SK-N-SH treated with all-trans-retinoic acid at 6 μM for 48 hours (cell line): ENCODE data around the gene PROZ.

Experiments used
- ATAC-seq: fragments of 200-7000 bp; cut with Tn5 transposase; 3 replicates; pipeline ENCODE4 v1.9.1; 2020; ENCODE audit warnings: mild to moderate bottlenecking, moderate library complexity
- BACH2 ChIP-seq: fragments of 250-450 bp; sonication (Bioruptor Pico); IDR thresholded peaks from 2 replicates; pipeline ENCODE4 v1.9.0; 2021; ENCODE audit warnings: mild to moderate bottlenecking, borderline replicate concordance
- CSDC2 ChIP-seq: fragments of 250-450 bp; sonication (Bioruptor Pico); IDR thresholded peaks from 2 replicates; pipeline ENCODE4 v1.5.0; 2020; ENCODE audit warnings: mild to moderate bottlenecking, moderate library complexity
- CSRNP3 ChIP-seq: fragments of 250-450 bp; sonication (Bioruptor Pico); IDR thresholded peaks from 2 replicates; pipeline ENCODE4 v1.5.1; 2021; ENCODE audit warnings: mild to moderate bottlenecking, moderate library complexity
- ESRRG ChIP-seq: fragments of 250-450 bp; sonication (Bioruptor Pico); IDR thresholded peaks from 2 replicates; pipeline ENCODE4 v1.6.1; 2021; ENCODE audit warnings: mild to moderate bottlenecking
- ISL1 ChIP-seq: fragments of 250-450 bp; sonication (Bioruptor Pico); IDR thresholded peaks from 2 replicates; pipeline ENCODE4 v2.1.2; 2022; ENCODE audit warnings: mild to moderate bottlenecking, moderate library complexity
- POU6F1 ChIP-seq: fragments of 250-450 bp; sonication (Bioruptor Pico); IDR thresholded peaks from 2 replicates; pipeline ENCODE4 v1.8.0; 2021; ENCODE audit warnings: low read depth, mild to moderate bottlenecking, moderate library complexity, borderline replicate concordance
- RARB ChIP-seq: fragments of 250-450 bp; sonication (Bioruptor Pico); IDR thresholded peaks from 2 replicates; pipeline ENCODE4 v1.8.0; 2021; ENCODE audit warnings: mild to moderate bottlenecking, moderate library complexity
- SNAI2 ChIP-seq: fragments of 250-450 bp; sonication (Bioruptor Pico); IDR thresholded peaks from 2 replicates; pipeline ENCODE4 v1.5.0; 2020; ENCODE audit warnings: mild to moderate bottlenecking, moderate library complexity
- TCF4 ChIP-seq: fragments of 250-450 bp; sonication (Bioruptor Pico); IDR thresholded peaks from 2 replicates; pipeline ENCODE4 v1.8.0; 2021; ENCODE audit warnings: mild to moderate bottlenecking, moderate library complexity, borderline replicate concordance
- TOX ChIP-seq: fragments of 250-450 bp; sonication (Bioruptor Pico); IDR thresholded peaks from 2 replicates; pipeline ENCODE4 v1.8.0; 2021; ENCODE audit warnings: mild to moderate bottlenecking, moderate library complexity, borderline replicate concordance
- ZFP3 ChIP-seq: fragments of 250-450 bp; sonication (Bioruptor Pico); IDR thresholded peaks from 2 replicates; pipeline ENCODE4 v1.5.0; 2020; ENCODE audit warnings: mild to moderate bottlenecking, moderate library complexity
- ZFP30 ChIP-seq: fragments of 450-650 bp; formaldehyde crosslinking; IDR thresholded peaks from 2 replicates; pipeline ENCODE4 v1.5.0; 2022; ENCODE audit warnings: mild to moderate bottlenecking, moderate library complexity
- ZNF565 ChIP-seq: fragments of 450-650 bp; formaldehyde crosslinking; conservative IDR thresholded peaks from 2 replicates; pipeline ENCODE4 v1.5.0; 2020; ENCODE audit warnings: low read depth, mild to moderate bottlenecking, moderate library complexity
- ZNF70 ChIP-seq: fragments of 450-650 bp; formaldehyde crosslinking; IDR thresholded peaks from 2 replicates; pipeline ENCODE4 v1.5.0; 2020; ENCODE audit warnings: mild to moderate bottlenecking, moderate library complexity
- ZNF8 ChIP-seq: fragments of 450-650 bp; formaldehyde crosslinking; IDR thresholded peaks from 2 replicates; pipeline ENCODE4 v1.5.0; 2020; ENCODE audit warnings: mild to moderate bottlenecking, moderate library complexity
- TF ChIP-seq, protein P1 (sequence below): fragments of 250-450 bp; sonication (Bioruptor Pico); IDR thresholded peaks from 2 replicates; pipeline ENCODE4 v1.5.1; 2020; ENCODE audit warnings: low read depth, mild to moderate bottlenecking, moderate library complexity

PROZ gene

DNA sequence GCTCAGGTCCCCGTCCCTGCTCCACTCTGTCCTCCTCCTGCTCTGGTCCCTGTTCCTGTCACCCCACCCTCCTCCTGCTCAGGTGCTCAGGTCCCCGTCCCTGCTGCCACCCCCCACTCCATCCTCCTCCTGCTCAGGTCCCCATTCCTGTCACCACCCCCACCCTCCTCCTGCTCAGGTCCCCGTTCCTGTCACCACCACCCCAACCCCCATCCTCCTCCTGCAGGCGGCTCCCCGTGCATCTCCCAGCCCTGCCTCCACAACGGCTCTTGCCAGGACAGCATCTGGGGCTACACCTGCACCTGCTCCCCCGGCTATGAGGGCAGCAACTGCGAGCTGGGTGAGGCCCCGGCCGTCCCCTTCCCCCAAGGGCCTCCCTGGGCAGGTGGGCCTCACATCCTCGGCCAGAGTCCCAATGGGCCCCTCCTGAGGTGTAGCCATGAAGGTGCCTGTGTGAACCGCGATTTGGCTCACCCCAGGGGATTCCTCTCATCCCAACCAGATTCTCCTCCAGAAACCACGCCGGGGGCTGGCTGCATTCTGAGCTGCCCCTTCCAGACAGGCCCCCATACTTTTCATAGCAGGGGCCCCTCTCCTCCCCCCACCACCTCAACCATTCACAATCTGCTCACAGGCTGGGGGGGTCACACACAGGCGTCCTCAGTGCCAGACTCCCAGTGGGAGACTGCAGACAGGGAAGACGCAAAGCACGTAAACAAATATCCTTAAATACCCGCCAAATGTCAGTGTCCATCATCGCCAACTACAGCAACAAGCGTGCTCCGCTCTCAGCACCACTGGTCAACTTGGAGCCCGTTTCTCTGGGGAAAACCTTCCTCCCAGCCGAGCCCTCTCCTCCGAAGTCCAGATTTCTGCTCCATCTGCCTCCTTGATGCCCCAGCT is 4.6 kb downstream of the PROZ start:
- no peak for TF ChIP-seq ISL1 (CRISPR knock-in tag)
- no peak for TF ChIP-seq RARB
- no peak for TF ChIP-seq ESRRG
- no peak for ATAC-seq

GRCh38 chr13:113164492-113164891 is 6.0 kb downstream of the PROZ start:
- ATAC-seq: no peak
- no peak for TF ChIP-seq TCF4 (CRISPR knock-in tag)
- no peak for TF ChIP-seq CSDC2 (CRISPR knock-in tag)
- TF ChIP-seq RARB: no peak
- TF ChIP-seq ZFP30 (CRISPR knock-in tag): no peak
- TF ChIP-seq ZFP3 (CRISPR knock-in tag): no peak

DNA sequence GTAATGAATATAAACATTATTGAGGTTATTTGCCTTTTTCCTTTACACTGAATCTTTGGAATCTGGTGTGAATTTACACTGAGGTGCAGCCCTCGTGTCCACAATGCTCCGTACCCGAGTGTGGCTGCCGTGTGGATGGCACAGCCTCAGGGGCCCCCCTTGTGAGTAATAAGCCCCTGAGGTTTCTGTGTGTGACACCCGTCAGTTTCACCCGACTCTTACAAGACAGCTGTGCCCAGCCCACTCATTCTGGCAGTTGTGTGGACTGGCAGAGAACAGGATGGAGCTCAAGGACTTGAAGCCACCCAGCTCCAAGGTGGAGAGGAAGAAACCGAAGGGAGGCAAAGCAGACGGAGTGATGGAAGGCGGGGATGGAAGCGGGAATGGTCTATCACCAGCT is 7.8 kb downstream of the PROZ start:
- TF ChIP-seq ISL1 (CRISPR knock-in tag) (no peak), CSRNP3 (CRISPR knock-in tag) (no peak), POU6F1 (no peak)
- ATAC-seq: no peak

DNA sequence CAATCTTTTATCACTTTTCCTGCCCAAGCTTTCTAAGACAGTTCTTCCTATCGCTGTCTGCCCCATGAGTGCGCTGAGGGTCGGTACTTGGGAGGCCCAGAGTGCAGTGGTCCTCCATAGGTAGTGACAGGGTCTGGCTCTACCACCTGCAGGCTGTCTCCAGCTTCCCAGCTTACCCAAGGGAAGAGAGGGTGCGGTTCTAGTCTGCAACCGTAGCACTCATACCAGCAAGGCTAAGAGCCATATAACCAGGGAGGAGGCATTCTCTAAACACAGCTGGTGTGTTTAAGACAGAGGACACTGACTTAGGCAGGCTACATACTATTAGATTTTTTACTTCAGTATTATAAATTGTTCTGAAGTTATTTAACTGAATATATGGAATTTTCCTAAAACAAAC is 8.2 kb downstream of the PROZ start:
- TF ChIP-seq ZNF70 (CRISPR knock-in tag): no peak
- TF ChIP-seq, all 23 proteins: peak for 0
- ATAC-seq: no peak

GRCh38 chr13:113167155-113167554 is 8.7 kb downstream of the PROZ start:
- no peak for ATAC-seq
- TF ChIP-seq CSRNP3 (CRISPR knock-in tag) (no peak), ZNF8 (CRISPR knock-in tag) (no peak), TOX (no peak), POU6F1 (no peak), ZNF565 (CRISPR knock-in tag) (no peak), TCF4 (CRISPR knock-in tag) (no peak), BACH2 (no peak), SNAI2 (CRISPR knock-in tag) (no peak)
- TF ChIP-seq, protein P1, sequence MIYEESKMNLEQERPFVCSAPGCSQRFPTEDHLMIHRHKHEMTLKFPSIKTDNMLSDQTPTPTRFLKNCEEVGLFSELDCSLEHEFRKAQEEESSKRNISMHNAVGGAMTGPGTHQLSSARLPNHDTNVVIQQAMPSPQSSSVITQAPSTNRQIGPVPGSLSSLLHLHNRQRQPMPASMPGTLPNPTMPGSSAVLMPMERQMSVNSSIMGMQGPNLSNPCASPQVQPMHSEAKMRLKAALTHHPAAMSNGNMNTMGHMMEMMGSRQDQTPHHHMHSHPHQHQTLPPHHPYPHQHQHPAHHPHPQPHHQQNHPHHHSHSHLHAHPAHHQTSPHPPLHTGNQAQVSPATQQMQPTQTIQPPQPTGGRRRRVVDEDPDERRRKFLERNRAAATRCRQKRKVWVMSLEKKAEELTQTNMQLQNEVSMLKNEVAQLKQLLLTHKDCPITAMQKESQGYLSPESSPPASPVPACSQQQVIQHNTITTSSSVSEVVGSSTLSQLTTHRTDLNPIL: no peak
- TF ChIP-seq, all 23 proteins: peak for 0

- TF ChIP-seq BACH2: no peak
- no peak for ATAC-seq
Observed at GRCh38 chr13:113167575-113167974, 9.1 kb downstream of the PROZ start.
